Mucosa of descending colon (tissue), 3 donors: Measurements from ENCODE around the gene TNFAIP8. TPM values are rescaled to one million over a fixed set of nuclear protein-coding genes. Genes with fewer than 3 reads are reported as not detected.
"Not testable (repeated sequence)": the region's sequence is repeated elsewhere in the genome, so short reads cannot be mapped to it uniquely, and the experiment has no call there.

Experiments used
- ATAC-seq: fragments of 200-7000 bp; cut with Tn5 transposase; one replicate; pipeline ENCODE4 v1.9.1; 2020; ENCODE audit warnings: mild to moderate bottlenecking, moderate library complexity
- DNase-seq, 3 donors: peaks; one replicate each; pipeline ENCODE4 v3.0.0-alpha.2; 2020
- H3K36me3 ChIP-seq: fragments of 200-600 bp; one replicate; pipeline ENCODE4 v1.8.0; 2021; ENCODE audit warnings: low read depth, mild to moderate bottlenecking
- H3K4me1 ChIP-seq: fragments of 200-600 bp; one replicate; pipeline ENCODE4 v1.8.0; 2021; ENCODE audit warnings: low read depth, mild to moderate bottlenecking
- H3K4me3 ChIP-seq: fragments of 200-600 bp; one replicate; pipeline ENCODE4 v1.8.0; 2021; ENCODE audit warnings: mild to moderate bottlenecking
- H3K9me3 ChIP-seq: fragments of 200-600 bp; one replicate; pipeline ENCODE4 v1.8.0; 2021; ENCODE audit warnings: mild to moderate bottlenecking
- intact Hi-C, 2 donors: fragments of 100-400 bp; cut with DNase I in 1 of 2; cut with micrococcal nuclease in 1 of 2; formaldehyde crosslinking; loops; one replicate each; pipeline versions ENCODE4 v1.11.0 to v1.11.1; 2022; cut with DNase I, micrococcal nuclease
- total RNA-seq, 3 donors: library from RNA; stranded (reverse); fragmentation: NEBNext Ultra II Directional in 2 of 3; extraction: Animal tissue kit (Norgen Biotek cat#: 25700) in 2 of 3; gene quantifications; one replicate each; pipeline versions ENCODE4 v1.2.1 to v1.2.4, GENCODE V29; 2021 to 2023
- TF ChIP-seq, protein P1 (sequence below): fragments of 200-600 bp; IDR thresholded peaks from one replicate; pipeline ENCODE4 v1.8.0; 2022; ENCODE audit warnings: antibody characterized with exemption, mild to moderate bottlenecking
- donor health status: DM: no; HTN: no; CAD: no; lungs with moderate emphysema.
- donor health status: DM: no; HTN: no; CAD: no.
- donor health status: DM: no; HTN: yes; CAD: no.

Gene TNFAIP8
- total RNA-seq, 3 donors from 2014 or later = 8.7 to 15.7 (median 12.3) TPM

DNA sequence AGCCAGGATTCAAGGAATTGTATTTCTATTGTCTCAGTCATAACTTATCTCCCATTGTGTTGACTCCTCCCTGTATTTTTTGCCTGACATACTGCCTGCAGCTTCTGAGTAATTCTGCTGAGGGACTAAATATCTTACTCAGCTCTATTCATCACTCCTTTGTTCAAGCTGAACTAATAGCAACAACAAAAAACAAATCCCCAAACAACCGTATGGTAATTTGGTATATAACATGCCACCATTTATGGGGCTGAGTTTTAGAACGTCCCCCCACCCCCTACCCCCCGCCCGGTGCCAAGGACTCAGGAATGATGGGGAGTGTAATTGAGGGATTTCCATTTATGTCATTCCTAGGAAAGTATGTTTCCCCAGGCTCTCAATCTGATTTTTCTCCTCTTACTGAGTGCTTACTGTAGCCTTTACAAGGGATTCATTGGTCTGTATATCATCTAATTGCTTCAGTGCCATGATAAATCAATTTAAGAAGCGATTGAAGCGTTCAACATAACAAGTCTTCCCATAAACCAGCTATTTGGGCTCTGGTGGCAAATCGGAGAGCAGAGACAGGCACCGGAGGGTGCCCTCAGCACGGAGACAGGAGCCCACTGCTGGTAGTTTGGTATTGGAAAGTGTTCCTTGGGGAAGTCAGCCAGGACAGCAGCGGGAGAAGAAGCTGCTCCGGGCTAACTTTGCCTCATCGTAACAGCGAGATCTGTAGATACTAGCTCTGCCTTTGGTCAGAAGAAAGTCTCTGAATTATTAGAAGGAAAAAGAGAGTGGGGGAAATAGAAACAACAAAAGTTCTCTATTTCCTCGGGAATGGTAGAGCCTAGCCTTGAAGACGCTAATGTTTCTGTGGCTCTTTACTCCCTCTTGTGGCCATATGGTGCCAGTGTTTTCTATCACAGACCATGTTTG, 55.8 kb downstream of the TNFAIP8 start:
- ATAC-seq = peak; percentile 96
- intact Hi-C loops = loop anchor here in 1 of 2 donors (5.0 to 10.0 kb wide), 2 partner anchors 147 to 424 kb away; partner anchors contain the start of gene DTWD2

DNA sequence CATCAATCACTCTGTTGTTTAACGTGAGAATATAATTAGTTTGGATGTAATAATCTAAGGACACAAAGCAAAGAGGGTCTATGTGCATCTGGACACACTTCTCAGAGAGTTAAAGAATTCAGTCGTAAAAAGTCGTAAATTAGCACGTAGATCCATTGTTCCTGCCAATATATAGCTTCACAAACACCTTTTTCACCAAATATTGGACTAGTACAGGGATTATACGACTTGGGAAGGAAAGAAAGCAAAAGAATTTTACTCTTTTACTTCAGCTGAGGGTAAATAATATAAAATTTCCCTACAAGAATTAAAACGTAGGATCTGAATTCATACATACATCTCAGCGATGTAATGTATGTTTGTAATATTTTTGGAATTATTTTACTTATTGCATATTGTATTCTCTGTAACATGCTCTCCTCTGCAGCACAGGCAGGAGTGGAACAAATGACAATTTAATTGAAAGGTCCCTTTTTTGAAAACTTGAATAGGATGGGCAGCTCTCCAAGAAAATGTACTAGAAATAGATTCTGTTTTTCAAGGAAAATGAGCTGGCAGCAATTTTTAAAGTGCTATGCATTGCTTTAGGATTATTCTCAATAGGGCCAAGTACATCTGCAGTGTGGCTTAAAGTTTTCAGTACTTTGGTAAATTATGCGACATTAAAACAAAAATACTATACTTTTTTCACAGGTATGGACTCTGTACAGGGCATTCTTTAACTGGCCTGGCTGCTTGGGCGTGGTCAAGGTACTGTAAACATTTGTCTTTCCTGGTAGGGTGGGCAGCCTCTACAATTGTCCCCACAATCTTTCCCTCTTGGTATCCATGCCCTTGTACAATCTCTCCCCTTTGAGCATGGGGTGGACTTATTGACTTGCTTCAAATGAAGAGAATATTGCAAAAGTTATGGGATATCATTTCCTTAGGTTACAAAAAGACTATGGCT, 56.7 kb downstream of the TNFAIP8 start:
- intact Hi-C loops = loop anchor here in 1 of 2 donors (5.0 to 10.0 kb wide), 2 partner anchors 148 to 425 kb away; partner anchors contain the start of gene DTWD2
- ATAC-seq (peak; percentile 62), DNase-seq (peak in 2 of 3 donors; percentile 35 to 42)
- H3K9me3 ChIP-seq = no peaks in the 10 kb centered on the region
- TF ChIP-seq, protein P1, sequence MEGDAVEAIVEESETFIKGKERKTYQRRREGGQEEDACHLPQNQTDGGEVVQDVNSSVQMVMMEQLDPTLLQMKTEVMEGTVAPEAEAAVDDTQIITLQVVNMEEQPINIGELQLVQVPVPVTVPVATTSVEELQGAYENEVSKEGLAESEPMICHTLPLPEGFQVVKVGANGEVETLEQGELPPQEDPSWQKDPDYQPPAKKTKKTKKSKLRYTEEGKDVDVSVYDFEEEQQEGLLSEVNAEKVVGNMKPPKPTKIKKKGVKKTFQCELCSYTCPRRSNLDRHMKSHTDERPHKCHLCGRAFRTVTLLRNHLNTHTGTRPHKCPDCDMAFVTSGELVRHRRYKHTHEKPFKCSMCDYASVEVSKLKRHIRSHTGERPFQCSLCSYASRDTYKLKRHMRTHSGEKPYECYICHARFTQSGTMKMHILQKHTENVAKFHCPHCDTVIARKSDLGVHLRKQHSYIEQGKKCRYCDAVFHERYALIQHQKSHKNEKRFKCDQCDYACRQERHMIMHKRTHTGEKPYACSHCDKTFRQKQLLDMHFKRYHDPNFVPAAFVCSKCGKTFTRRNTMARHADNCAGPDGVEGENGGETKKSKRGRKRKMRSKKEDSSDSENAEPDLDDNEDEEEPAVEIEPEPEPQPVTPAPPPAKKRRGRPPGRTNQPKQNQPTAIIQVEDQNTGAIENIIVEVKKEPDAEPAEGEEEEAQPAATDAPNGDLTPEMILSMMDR = no peak
- no peaks in the 10 kb centered on the region for H3K36me3 ChIP-seq
- no peak overlapping the region for H3K4me3 ChIP-seq
- H3K4me1 ChIP-seq = peaks cover 6% of the 10 kb centered on the region

More for the DNA sequence above, 55.8 kb downstream of the TNFAIP8 start:
- TF ChIP-seq, protein P1 = peak; percentile 75
- DNase-seq = peak in 2 of 3 donors; percentile 54 to 83
- no peak overlapping the region for H3K4me3 ChIP-seq
- H3K4me1 ChIP-seq = peaks cover 6% of the 10 kb centered on the region
- H3K36me3 ChIP-seq = no peaks in the 10 kb centered on the region
- no peaks in the 10 kb centered on the region for H3K9me3 ChIP-seq

DNA sequence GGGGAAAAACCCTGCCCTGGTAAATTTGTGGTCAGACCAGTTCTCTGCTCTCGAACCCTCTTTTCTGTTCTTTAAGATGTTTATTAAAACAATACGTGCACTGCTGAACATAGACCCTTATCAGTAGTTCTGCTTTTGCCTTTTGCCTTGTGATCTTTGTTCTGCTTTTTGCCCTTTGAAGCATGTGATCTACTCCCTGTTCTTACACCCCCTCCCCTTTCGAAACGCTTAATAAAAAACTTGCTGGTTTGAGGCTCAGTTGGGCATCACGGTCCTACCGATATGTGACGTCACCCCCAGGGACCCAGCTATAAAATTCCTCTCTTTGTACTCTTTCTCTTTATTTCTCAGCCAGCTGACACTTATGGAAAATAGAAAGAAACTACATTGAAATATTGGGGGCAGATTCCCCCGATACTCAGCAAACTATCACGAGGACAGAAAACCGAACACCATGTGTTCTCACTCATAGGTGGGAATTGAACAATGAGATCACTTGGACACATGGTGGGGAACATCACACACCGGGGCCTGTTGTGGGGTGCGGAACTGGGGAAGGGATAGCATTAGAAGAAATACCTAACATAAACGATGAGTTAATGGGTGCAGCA, 58.4 kb downstream of the TNFAIP8 start:
- not testable (repeated sequence) for ATAC-seq, H3K36me3 ChIP-seq, H3K4me3 ChIP-seq, H3K4me1 ChIP-seq, H3K9me3 ChIP-seq
- intact Hi-C loops = loop anchor here in 1 of 2 donors (5.0 to 10.0 kb wide), 2 partner anchors 149 to 427 kb away; partner anchors contain the start of gene DTWD2
- peak in 1 of 3 donors; percentile 12 for DNase-seq

DNA sequence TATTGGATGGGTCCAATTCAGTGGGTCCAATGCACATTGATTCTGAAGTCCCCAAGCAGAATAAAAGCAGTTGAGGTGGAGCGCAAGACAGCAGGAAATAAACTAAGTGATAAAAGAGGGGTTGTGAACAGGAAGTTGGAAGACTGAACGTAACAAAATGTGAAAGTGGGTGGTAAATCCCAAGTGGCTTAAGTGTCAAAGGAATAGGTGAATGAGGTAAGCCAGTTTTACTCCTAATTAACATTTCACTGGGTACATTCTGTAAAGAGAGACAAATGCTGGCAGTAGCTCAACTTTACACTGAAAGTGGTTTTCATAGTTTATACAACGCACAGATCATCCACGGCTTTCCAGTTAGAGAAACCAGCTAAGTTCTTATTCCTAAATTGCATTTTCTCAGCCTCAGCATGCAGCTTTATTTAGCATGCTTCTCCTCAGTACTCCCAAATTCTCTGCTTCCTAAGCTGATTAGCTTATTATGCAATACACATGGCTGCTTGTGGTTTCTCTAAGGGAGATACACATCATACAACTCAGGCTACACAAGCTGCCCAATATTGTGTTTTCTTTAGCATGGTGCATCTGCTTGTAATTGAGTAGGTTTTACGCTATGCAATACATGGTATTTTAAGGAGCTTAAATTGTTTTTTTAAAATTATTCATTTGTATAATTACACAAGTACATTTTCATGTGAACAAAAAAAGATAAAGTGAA, 62.2 kb downstream of the TNFAIP8 start:
- intact Hi-C loops = loop anchor here in 1 of 2 donors (10.0 kb wide), 1 partner anchor 153 kb away; no protein-coding TSS in a partner anchor
- DNase-seq (no peak), ATAC-seq (peak; percentile 19)
- Histone ChIP-seq H3K4me3 (no peak overlapping the region), H3K4me1 (no peaks in the 10 kb centered on the region), H3K36me3 (no peaks in the 10 kb centered on the region), H3K9me3 (no peaks in the 10 kb centered on the region)
- TF ChIP-seq, protein P1 = no peak

DNA sequence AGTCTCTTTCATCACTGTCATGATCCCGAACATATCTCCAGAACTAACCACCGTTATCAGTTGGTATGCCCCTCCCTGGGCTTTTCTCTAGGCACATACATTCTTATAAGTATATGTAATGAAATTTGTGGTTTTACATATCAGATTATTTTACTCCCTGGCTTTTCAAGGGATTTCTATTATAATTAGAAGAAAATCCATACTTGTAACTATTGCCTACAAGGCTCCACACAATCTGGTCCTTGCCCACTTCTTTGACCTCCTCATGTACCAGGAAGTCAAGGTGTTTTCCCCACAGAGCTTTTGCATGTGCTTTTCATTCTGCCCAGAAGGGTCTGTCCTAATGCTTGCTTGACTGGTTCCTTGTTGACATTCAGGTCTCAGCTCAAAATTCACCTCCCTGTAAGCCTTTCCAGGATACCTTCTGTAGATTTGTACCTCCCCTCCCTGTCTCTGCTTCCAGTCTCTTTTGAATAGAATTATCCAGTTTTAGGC, 62.8 kb downstream of the TNFAIP8 start:
- no peak overlapping the region for H3K4me3 ChIP-seq
- H3K9me3 ChIP-seq = no peaks in the 10 kb centered on the region
- no peaks in the 10 kb centered on the region for H3K36me3 ChIP-seq
- DNase-seq = no peak
- intact Hi-C loops = loop anchor here in 1 of 2 donors (10.0 kb wide), 1 partner anchor 154 kb away; no protein-coding TSS in a partner anchor
- peak; percentile 82 for ATAC-seq
- TF ChIP-seq, protein P1 = no peak
- H3K4me1 ChIP-seq = no peaks in the 10 kb centered on the region
